T-helper 1 cell treated with Interleukin-12 subunit alpha and Interleukin-12 subunit beta and Interleukin-4 antibody, amounts not matched to agents 30 ng/mL and 1 ng/mL, for 36 hours (primary cell): Measurements from ENCODE around the gene FAM117B. TPM values are rescaled to one million over a fixed set of nuclear protein-coding genes. Genes with fewer than 3 reads are reported as not detected.
"Not testable (repeated sequence)": the region's sequence is repeated elsewhere in the genome, so short reads cannot be mapped to it uniquely, and the experiment has no call there.

Source experiments
- intact Hi-C: fragments of 100-400 bp; cut with micrococcal nuclease; formaldehyde crosslinking; loops from one replicate; pipeline ENCODE4 v1.15.1; 2024
- total RNA-seq: library from RNA; stranded (reverse); gene quantifications from 2 replicates; pipeline ENCODE4 v1.2.3, GENCODE V29; 2022

FAM117B gene
- total RNA-seq, 1 donor from 2014 or later, result 5.2 TPM

DNA sequence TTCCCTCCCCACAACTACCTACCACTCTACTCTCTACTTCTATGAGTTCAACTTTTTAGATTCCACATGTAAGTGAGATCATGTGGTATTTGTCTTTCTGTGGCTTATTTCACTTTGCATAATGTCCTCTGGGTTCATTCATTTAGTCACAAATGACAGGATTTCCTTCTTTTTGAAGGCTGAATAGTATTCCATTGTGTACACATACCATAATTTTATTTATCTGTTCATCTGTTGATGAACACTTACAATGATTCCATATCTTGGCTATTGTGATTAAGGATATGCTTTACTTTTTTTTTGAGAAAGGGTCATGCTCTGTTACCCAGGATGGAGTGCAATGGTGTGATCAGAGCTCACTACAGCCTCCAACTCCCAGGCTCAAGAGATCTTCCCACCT is 163.2 kb downstream of the FAM117B start:
- intact Hi-C loops, result no loop called here

DNA sequence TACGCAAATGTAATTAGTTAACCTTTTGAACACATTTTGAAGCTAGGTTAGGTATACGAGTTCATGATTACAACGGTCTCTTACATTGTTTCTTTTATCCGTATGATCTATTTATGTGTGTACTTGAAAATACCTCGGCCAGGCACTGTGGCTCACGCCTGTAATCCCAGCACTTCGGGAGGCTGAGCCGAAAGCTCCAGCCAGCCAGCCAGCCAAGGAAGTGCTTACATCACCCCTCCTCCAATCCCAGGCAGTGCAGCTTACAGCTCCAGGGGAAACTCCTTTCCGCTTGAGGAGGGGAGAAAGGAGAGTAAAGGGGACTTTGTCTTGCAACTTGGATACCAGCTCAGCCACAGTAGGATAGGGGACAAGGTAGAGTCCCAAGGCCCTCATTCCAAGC is 171.1 kb downstream of the FAM117B start:
- intact Hi-C loops, result not testable (repeated sequence)

DNA sequence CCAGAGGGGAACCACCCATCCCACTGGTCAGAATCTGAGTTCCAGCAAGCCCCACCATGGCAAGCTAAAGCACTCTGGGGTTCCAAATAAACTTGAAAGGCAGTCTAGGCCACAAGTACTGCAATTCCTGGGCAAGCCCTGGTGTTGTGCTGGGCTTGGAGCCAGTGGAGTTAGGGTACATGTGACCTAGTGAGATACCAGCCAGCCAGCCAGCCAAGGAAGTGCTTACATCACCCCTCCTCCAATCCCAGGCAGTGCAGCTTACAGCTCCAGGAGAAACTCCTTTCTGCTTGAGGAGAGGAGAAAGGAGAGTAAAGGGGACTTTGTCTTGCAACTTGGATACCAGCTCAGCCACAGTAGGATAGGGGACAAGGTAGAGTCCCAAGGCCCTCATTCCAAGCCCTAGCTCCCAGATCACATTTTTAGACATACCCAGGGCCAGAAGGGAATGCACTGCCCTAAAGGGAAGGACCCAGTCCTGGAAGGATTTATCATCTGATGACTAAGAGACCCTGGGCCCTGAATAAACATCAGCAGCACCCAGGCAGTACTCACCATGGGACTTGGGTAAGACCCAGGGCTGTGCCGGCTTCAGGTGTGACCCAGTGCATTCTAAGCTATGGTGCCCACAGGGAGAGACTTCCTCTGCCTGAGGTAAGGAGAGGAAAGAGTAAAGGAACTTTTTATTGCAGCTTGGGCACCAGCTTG is 172.8 kb downstream of the FAM117B start:
- intact Hi-C loops, result not testable (repeated sequence)

DNA sequence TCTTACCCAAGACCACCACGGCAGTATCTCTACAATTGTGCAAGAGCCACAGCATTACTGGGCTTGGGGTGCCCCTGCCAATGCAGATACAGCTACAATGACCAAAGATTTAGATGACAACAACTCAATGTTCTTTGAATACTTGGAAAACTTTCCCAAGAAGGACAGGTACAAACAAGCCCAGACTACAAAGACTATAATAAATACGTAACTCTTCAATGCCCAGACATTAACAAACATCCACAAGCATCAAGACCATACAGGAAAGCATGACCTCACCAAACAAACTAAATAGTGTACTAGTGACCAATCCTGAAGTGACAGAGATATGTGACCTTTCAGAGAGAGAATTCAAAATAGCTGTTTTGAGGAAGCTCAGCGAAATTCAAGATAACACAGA is 174.0 kb downstream of the FAM117B start:
- intact Hi-C loops, result no loop called here

DNA sequence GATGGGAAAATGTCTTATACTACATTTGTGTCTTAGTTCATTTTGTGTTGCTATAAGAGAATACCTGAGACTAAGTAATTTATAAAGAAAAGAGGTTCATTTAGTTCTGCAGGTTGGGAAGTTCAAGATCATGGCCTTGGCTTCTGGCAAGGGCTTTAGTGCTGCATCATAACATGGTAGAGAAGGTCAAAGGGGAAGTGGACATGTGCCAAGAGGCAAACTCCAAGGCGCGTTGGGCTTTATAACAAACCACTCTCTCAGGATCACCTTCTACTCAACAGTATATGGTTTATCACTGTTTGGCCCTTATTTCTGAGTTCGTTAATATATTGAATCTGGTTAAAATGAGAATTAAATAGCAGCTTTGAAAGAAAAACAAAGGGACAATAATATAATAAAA is 178.6 kb downstream of the FAM117B start:
- intact Hi-C loops, result no loop called here

DNA sequence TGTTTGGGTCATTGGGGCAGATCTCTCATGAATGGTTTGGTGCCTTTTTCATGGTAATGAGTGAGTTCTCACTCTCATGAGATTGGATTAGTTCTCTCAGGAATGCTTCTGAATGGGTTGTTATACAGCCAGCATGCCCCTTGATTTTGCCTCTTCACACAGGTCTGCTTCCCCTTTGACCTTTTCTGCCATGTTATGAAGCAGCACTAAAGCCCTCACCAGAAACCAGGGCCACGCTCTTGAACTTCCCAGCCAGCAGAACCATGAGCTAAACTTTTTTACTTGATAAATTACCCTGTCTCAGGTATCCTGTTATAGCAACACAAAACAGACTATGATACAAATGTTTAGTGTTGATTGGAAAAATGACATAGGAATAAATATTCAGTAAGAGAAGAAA is 179.5 kb downstream of the FAM117B start:
- intact Hi-C loops, result no loop called here

DNA sequence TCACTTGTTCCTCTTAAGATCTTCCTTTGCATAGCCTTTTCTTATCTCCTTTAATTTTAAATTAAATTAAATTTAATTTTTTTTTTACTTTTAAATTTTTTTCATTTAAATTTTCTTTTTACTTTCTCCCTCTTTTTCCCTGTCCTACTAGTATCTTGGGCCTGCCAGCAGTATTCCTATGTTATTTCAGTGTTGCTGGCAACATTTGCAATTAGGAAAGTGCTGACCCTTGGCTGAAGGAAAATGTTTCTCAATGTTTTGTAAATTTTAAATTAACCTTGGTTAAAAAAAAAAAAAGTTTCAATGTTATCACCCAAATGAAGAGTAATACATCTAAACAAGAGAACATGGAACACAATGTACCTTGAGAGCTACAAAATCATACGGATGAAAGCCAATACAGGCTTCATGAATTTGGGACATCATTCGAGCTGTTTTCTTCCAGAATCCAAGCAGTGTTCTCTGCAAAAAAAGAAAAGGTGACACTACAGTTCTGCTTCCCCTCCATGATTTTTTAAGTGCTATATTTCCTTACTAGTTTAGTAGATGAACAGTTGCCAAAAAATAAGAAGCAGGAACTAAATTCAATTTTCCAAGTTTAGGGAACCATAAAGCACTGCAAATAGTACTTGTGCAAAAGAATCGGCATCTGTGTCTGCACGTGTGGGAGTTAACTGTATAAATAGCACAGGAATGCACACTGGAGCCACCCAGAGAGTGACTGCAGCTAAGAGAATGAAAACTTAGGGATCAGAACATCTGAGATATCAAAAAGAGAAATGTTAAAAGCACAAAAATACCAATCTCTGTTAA is 181.0 kb downstream of the FAM117B start:
- intact Hi-C loops, result no loop called here

DNA sequence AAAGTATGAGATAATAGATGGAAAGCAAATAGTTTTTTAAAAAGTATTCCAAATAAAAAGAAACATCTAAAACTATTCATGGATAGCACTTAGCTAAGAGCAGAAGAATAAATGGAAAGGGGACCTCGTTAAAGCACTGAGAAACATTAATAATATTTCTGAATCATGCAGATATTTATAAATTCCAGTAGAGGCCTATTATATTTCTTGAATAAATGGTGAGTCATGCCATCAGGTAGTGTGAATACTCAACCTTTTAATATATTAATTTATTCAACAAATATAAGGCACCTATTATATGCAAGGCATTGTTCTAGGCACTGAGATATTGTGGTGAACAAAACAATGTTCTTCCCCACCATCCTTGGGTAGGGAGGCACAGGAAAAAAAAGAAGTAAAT is 183.0 kb downstream of the FAM117B start:
- intact Hi-C loops, result no loop called here

DNA sequence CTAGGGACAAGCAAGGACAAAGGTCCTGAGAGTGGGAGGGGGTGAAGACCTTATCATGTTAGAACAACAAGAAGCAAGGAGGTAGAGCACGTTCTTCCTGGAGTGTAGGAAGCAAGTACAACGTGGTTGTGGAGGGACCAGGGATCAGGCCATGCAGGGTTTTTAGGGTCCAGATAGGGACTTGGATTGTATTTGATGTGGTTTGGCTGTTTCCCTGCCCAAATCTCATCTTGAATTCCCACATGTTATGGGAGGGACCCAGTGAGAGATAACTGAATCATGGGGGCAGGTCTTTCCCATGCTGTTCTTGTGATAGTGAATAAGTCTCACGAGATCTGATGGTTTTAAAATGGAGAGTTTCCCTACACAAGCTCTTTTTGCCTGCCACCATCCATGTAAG is 183.6 kb downstream of the FAM117B start:
- intact Hi-C loops, result no loop called here

Other genes starting within 250 kb of the FAM117B start
- 3.6 and 4.3 TPM in 2 replicates for gene ICA1L, start 236.8 kb downstream of the FAM117B start, total RNA-seq